Fibroblast of lung (primary cell): ENCODE results near the gene ANAPC16. TPM values are rescaled to one million over a fixed set of nuclear protein-coding genes. Genes with fewer than 3 reads are reported as not detected.
"Not testable (repeated sequence)": the region's sequence is repeated elsewhere in the genome, so short reads cannot be mapped to it uniquely, and the experiment has no call there.

Experiments
- DNase-seq, 2 donors: peaks; one replicate each; pipeline versions ENCODE4 v3.0.0 to v3.0.0-alpha.2; 2010; ENCODE audit warnings: low read depth in 2 of 2
- H2AFZ ChIP-seq: 2 replicates; pipeline ENCODE4 v1.5.1; 2012; ENCODE audit warnings: low read length, control low read depth, inconsistent platforms
- H3K27ac ChIP-seq: 2 replicates; pipeline ENCODE4 v1.5.1; 2011; ENCODE audit warnings: low read length, control low read depth; ENCODE audit not compliant: insufficient read depth
- H3K27me3 ChIP-seq: 2 replicates; pipeline ENCODE4 v1.5.1; 2011; ENCODE audit warnings: mild to moderate bottlenecking, low read length; ENCODE audit not compliant: control insufficient read depth, insufficient read depth
- H3K36me3 ChIP-seq: 2 replicates; pipeline ENCODE4 v1.5.1; 2011; ENCODE audit warnings: low read length; ENCODE audit not compliant: control insufficient read depth, insufficient read depth
- H3K4me1 ChIP-seq: 2 replicates; pipeline ENCODE4 v1.5.1; 2011; ENCODE audit warnings: low read length; ENCODE audit not compliant: control insufficient read depth, insufficient read depth; ENCODE audit errors: extremely low read depth
- H3K4me2 ChIP-seq: 2 replicates; pipeline ENCODE4 v1.5.1; 2011; ENCODE audit warnings: low read length, control low read depth; ENCODE audit not compliant: insufficient read depth; ENCODE audit errors: extremely low read depth
- H3K4me3 ChIP-seq, 4 experiments: fragments of 200-600 bp in 1 of 4; sonication (generic) in 1 of 4; replicated peaks in 1 of 4; 2 replicates each; pipeline ENCODE4 v1.5.1; 2011 to 2016; ENCODE audit warnings: low read length in 4 of 4, low read depth in 3 of 4, mild to moderate bottlenecking in 3 of 4, control low read depth in 2 of 4, inconsistent platforms in 1 of 4, mixed read lengths in 1 of 4; ENCODE audit not compliant: insufficient read depth in 1 of 4; ENCODE audit errors: control extremely low read depth in 1 of 4
- H3K79me2 ChIP-seq: 2 replicates; pipeline ENCODE4 v1.5.1; 2012; ENCODE audit warnings: mild to moderate bottlenecking, low read length, inconsistent platforms; ENCODE audit not compliant: control insufficient read depth, insufficient read depth
- H3K9ac ChIP-seq: 2 replicates; pipeline ENCODE4 v1.5.1; 2011; ENCODE audit warnings: mild to moderate bottlenecking, low read length, control low read depth; ENCODE audit not compliant: insufficient read depth
- H3K9me3 ChIP-seq: 2 replicates; pipeline ENCODE4 v1.5.1; 2012; ENCODE audit warnings: low read depth, low read length; ENCODE audit not compliant: control insufficient read depth, insufficient read depth
- H4K20me1 ChIP-seq: 2 replicates; pipeline ENCODE4 v1.5.1; 2011; ENCODE audit warnings: low read length; ENCODE audit not compliant: control insufficient read depth, insufficient read depth; ENCODE audit errors: extremely low read depth
- CTCF ChIP-seq, 2 donors: IDR thresholded peaks in 1 of 2; conservative IDR thresholded peaks in 1 of 2; 1 replicate in 1 of 2; 2 replicates in 1 of 2; pipeline ENCODE4 v1.5.1; 2011 to 2012; ENCODE audit warnings: low read length in 2 of 2, control low read depth in 1 of 2, inconsistent platforms in 1 of 2, low read depth in 1 of 2, mild to moderate bottlenecking in 1 of 2
- EZH2 ChIP-seq: IDR thresholded peaks from 2 replicates; pipeline ENCODE4 v1.5.1; 2012; ENCODE audit warnings: low read length, control low read depth, mild to moderate bottlenecking; ENCODE audit errors: missing control alignments
- polyA plus RNA-seq, 2 donors: library from polyadenylated mRNA; depleted of rRNA in 1 of 2; stranded (reverse) in 1 of 2; unstranded in 1 of 2; fragments of >200 nt; gene quantifications; 2 replicates each; pipeline ENCODE4 v1.2.1, GENCODE V29; 2011 to 2012; ENCODE audit warnings: missing spikeins in 1 of 2
- total RNA-seq: library from RNA; depleted of rRNA; stranded (reverse); fragments of >200 nt; gene quantifications from 2 replicates; pipeline ENCODE4 v1.2.1, GENCODE V29; 2014

Gene ANAPC16
- total and polyA plus RNA-seq, 2 donors (not counting 1 experiment from before 2014, with no cell fraction given) = 47.2 to 73.6 TPM

- H3K4me1 ChIP-seq = peaks cover 7% of the 10 kb centered on the region
- H3K4me3 ChIP-seq = no peak overlapping the region
- H3K27me3 ChIP-seq = no peaks in the 10 kb centered on the region
- no peak overlapping the region for H3K27ac ChIP-seq
- H3K36me3 ChIP-seq = peaks cover 10% of the 10 kb centered on the region
- TF ChIP-seq EZH2 (no peak), CTCF (conservative IDR thresholded peaks at IDR 0.05 in 1 of 2, IDR thresholded peaks at IDR 0.05 in 1 of 2; ENCODE audit: low read depth in 1 of 2, low read length in 2 of 2) (no peak)
- H3K9ac ChIP-seq = no peak overlapping the region
- peaks cover 20% of the 10 kb centered on the region for H3K79me2 ChIP-seq
- DNase-seq = peak in 1 of 2 donors; percentile 52
- H3K4me2 ChIP-seq = no peak overlapping the region
- H2AFZ ChIP-seq = no peak overlapping the region
- H4K20me1 ChIP-seq = no peaks in the 10 kb centered on the region
- no peaks in the 10 kb centered on the region for H3K9me3 ChIP-seq
Observed at GRCh38 chr10:72277996-72278667, 62.3 kb downstream of the ANAPC16 start.

- H3K36me3 ChIP-seq = peaks cover 10% of the 10 kb centered on the region
- no peak overlapping the region for H3K27ac ChIP-seq
- no peaks in the 10 kb centered on the region for H3K9me3 ChIP-seq
- no peak for DNase-seq
- H4K20me1 ChIP-seq = no peaks in the 10 kb centered on the region
- TF ChIP-seq CTCF (conservative IDR thresholded peaks at IDR 0.05 in 1 of 2, IDR thresholded peaks at IDR 0.05 in 1 of 2; ENCODE audit: low read depth in 1 of 2, low read length in 2 of 2) (no peak), EZH2 (no peak)
- H3K4me3 ChIP-seq = no peak overlapping the region
- peaks cover 7% of the 10 kb centered on the region for H3K4me1 ChIP-seq
- no peaks in the 10 kb centered on the region for H3K27me3 ChIP-seq
- no peak overlapping the region for H3K4me2 ChIP-seq
- H2AFZ ChIP-seq = no peak overlapping the region
- no peak overlapping the region for H3K9ac ChIP-seq
- H3K79me2 ChIP-seq = peaks cover 19% of the 10 kb centered on the region
Observed at GRCh38 chr10:72278668-72279393, 63.0 kb downstream of the ANAPC16 start.

GRCh38 chr10:72279587-72279986 is 63.8 kb downstream of the ANAPC16 start:
- not testable (repeated sequence) for H3K4me2 ChIP-seq, H3K9me3 ChIP-seq, H3K9ac ChIP-seq, H3K36me3 ChIP-seq, H3K4me3 ChIP-seq, H4K20me1 ChIP-seq, H3K27me3 ChIP-seq, H2AFZ ChIP-seq, H3K4me1 ChIP-seq, H3K27ac ChIP-seq, DNase-seq
- peaks cover 12% of the 10 kb centered on the region for H3K79me2 ChIP-seq
